Trophoblast cell (in vitro differentiated cells and primary cell): Measurements from ENCODE around the gene AEBP1.

Experiments
- DNase-seq, 2 donors: peaks; one replicate each; pipeline ENCODE4 v3.0.0-alpha.2; 2016
- H2AFZ ChIP-seq: 2 replicates; pipeline ENCODE4 v1.6.1; 2013; ENCODE audit warnings: low read length, moderate library complexity, mild to moderate bottlenecking; ENCODE audit not compliant: insufficient read depth, poor library complexity
- H2AK5ac ChIP-seq: 2 replicates; pipeline ENCODE4 v1.6.1; 2013; ENCODE audit warnings: mild to moderate bottlenecking, low read length
- H2BK120ac ChIP-seq: 2 replicates; pipeline ENCODE4 v1.6.1; 2013; ENCODE audit warnings: low read length, mild to moderate bottlenecking, moderate library complexity; ENCODE audit not compliant: insufficient read depth, poor library complexity
- H2BK12ac ChIP-seq: 2 replicates; pipeline ENCODE4 v1.6.1; 2013; ENCODE audit warnings: mild to moderate bottlenecking, low read length, moderate library complexity
- H2BK5ac ChIP-seq: 2 replicates; pipeline ENCODE4 v1.6.1; 2013; ENCODE audit warnings: low read length, low read depth, moderate library complexity, mild to moderate bottlenecking; ENCODE audit not compliant: poor library complexity
- H3K14ac ChIP-seq: 2 replicates; pipeline ENCODE4 v1.6.1; 2013; ENCODE audit warnings: mild to moderate bottlenecking, low read length
- H3K18ac ChIP-seq: 2 replicates; pipeline ENCODE4 v1.6.1; 2013; ENCODE audit warnings: mild to moderate bottlenecking, low read length
- H3K23ac ChIP-seq: 2 replicates; pipeline ENCODE4 v1.6.1; 2013; ENCODE audit warnings: low read length
- H3K27ac ChIP-seq: 2 replicates; pipeline ENCODE4 v1.5.1; 2013; ENCODE audit warnings: low read depth, mild to moderate bottlenecking, inconsistent platforms, low read length, moderate library complexity
- H3K27me3 ChIP-seq: 2 replicates; pipeline ENCODE4 v1.6.1; 2013; ENCODE audit warnings: inconsistent platforms, mild to moderate bottlenecking, low read length, moderate library complexity; ENCODE audit not compliant: insufficient read depth
- H3K36me3 ChIP-seq, 2 experiments: 1 replicate in 1 of 2; 2 replicates in 1 of 2; pipeline ENCODE4 v1.6.1; 2013; ENCODE audit warnings: low read length in 2 of 2, mild to moderate bottlenecking in 2 of 2, moderate library complexity in 1 of 2; ENCODE audit not compliant: insufficient read depth in 2 of 2, control insufficient read depth in 1 of 2
- H3K4ac ChIP-seq: 2 replicates; pipeline ENCODE4 v1.6.1; 2013; ENCODE audit warnings: low read depth, mild to moderate bottlenecking, low read length, moderate library complexity
- H3K4me1 ChIP-seq, 2 experiments: 1 replicate in 1 of 2; 2 replicates in 1 of 2; pipeline ENCODE4 v1.6.1; 2013; ENCODE audit warnings: low read length in 2 of 2, mild to moderate bottlenecking in 2 of 2, moderate library complexity in 1 of 2; ENCODE audit not compliant: insufficient read depth in 2 of 2, control insufficient read depth in 1 of 2
- H3K4me2 ChIP-seq: 2 replicates; pipeline ENCODE4 v1.6.1; 2013; ENCODE audit warnings: inconsistent platforms, mild to moderate bottlenecking, low read length, moderate library complexity
- H3K4me3 ChIP-seq: 2 replicates; pipeline ENCODE4 v1.5.1; 2013; ENCODE audit warnings: mild to moderate bottlenecking, low read depth, low read length, inconsistent platforms
- H3K79me1 ChIP-seq: one replicate; pipeline ENCODE4 v1.6.1; 2013; ENCODE audit warnings: low read length
- H3K79me2 ChIP-seq: 2 replicates; pipeline ENCODE4 v1.6.1; 2013; ENCODE audit warnings: low read length, mild to moderate bottlenecking; ENCODE audit not compliant: control insufficient read depth, insufficient read depth, poor library complexity
- H3K9ac ChIP-seq: 2 replicates; pipeline ENCODE4 v1.6.1; 2013; ENCODE audit warnings: mild to moderate bottlenecking, low read length
- H3K9me3 ChIP-seq: 2 replicates; pipeline ENCODE4 v1.6.1; 2013; ENCODE audit warnings: low read depth, mild to moderate bottlenecking, control low read depth, inconsistent platforms, low read length; ENCODE audit not compliant: insufficient read depth
- H4K12ac ChIP-seq: 2 replicates; pipeline ENCODE4 v1.6.1; 2013; ENCODE audit warnings: low read depth, mild to moderate bottlenecking, low read length, moderate library complexity
- H4K8ac ChIP-seq: 2 replicates; pipeline ENCODE4 v1.6.1; 2013; ENCODE audit warnings: low read depth, mild to moderate bottlenecking, low read length, moderate library complexity
- H4K91ac ChIP-seq: one replicate; pipeline ENCODE4 v1.6.1; 2013; ENCODE audit warnings: low read depth, mild to moderate bottlenecking, low read length, moderate library complexity
- WGBS: extraction: QIAGEN DNeasy Blood & Tissue Kit; methylation state at CpG from one replicate; pipeline ENCODE4 v1.1.7; 2013; ENCODE audit warnings: missing lambda C conversion rate; ENCODE audit not compliant: insufficient read length, insufficient coverage; ENCODE audit errors: extremely low coverage; 5-methylcytosine and 5-hydroxymethylcytosine counted together

The AEBP1 gene

GRCh38 chr7:44101966-44102845 lies 1.9 kb upstream of the AEBP1 start:
- no CpG with 5 or more reads among the region's 14 CpGs for WGBS
- Histone ChIP-seq H2AK5ac (no peak overlapping the region), H2BK12ac (no peak overlapping the region)

GRCh38 chr7:44102846-44103565 lies 1.1 kb upstream of the AEBP1 start:
- H4K12ac ChIP-seq: no peak overlapping the region
- H2BK5ac ChIP-seq: no peak overlapping the region
- no peaks in the 10 kb centered on the region for H3K79me2 ChIP-seq
- H3K36me3 ChIP-seq: peaks cover 9 to 12% of the 10 kb centered on the region in 2 experiments
- no peak overlapping the region for H2BK12ac ChIP-seq
- peaks cover 1% of the 10 kb centered on the region for H3K9me3 ChIP-seq
- no peak overlapping the region for H3K4ac ChIP-seq
- H3K4me1 ChIP-seq: peaks cover 9 to 10% of the 10 kb centered on the region in 2 experiments
- no peak overlapping the region for H2AFZ ChIP-seq
- DNase-seq: no peak
- H3K27me3 ChIP-seq: peaks cover 4% of the 10 kb centered on the region
- H3K23ac ChIP-seq: no peak overlapping the region
- H3K4me2 ChIP-seq: no peak overlapping the region
- WGBS: no CpG with 5 or more reads among the region's 8 CpGs
- no peak overlapping the region for H4K91ac ChIP-seq
- H3K14ac ChIP-seq: no peak overlapping the region
- H3K27ac ChIP-seq: no peak overlapping the region
- no peak overlapping the region for H3K18ac ChIP-seq
- H2BK120ac ChIP-seq: no peak overlapping the region
- no peak overlapping the region for H3K9ac ChIP-seq
- no peak overlapping the region for H2AK5ac ChIP-seq
- H3K79me1 ChIP-seq: peaks cover 11% of the 10 kb centered on the region
- no peak overlapping the region for H4K8ac ChIP-seq
- no peak overlapping the region for H3K4me3 ChIP-seq

More at GRCh38 chr7:44101966-44102845, 1.9 kb upstream of the AEBP1 start:
- peaks cover 5% of the 10 kb centered on the region in 2 experiments for H3K36me3 ChIP-seq
- H3K27me3 ChIP-seq: peaks cover 4% of the 10 kb centered on the region
- H3K18ac ChIP-seq: no peak overlapping the region
- no peak overlapping the region for H2BK120ac ChIP-seq
- H3K4me3 ChIP-seq: no peak overlapping the region
- no peak overlapping the region for H4K8ac ChIP-seq
- no peak overlapping the region for H2BK5ac ChIP-seq
- H3K27ac ChIP-seq: no peak overlapping the region
- no peak for DNase-seq
- peaks cover 11% of the 10 kb centered on the region for H3K79me1 ChIP-seq
- H3K4ac ChIP-seq: no peak overlapping the region
- H4K12ac ChIP-seq: no peak overlapping the region
- no peak overlapping the region for H3K9ac ChIP-seq
- H2AFZ ChIP-seq: no peak overlapping the region
- peaks cover 1% of the 10 kb centered on the region for H3K9me3 ChIP-seq
- no peaks in the 10 kb centered on the region for H3K79me2 ChIP-seq
- H3K4me1 ChIP-seq: peaks cover 9 to 10% of the 10 kb centered on the region in 2 experiments
- H3K14ac ChIP-seq: no peak overlapping the region
- H3K4me2 ChIP-seq: no peak overlapping the region
- H4K91ac ChIP-seq: no peak overlapping the region
- no peak overlapping the region for H3K23ac ChIP-seq

DNA sequence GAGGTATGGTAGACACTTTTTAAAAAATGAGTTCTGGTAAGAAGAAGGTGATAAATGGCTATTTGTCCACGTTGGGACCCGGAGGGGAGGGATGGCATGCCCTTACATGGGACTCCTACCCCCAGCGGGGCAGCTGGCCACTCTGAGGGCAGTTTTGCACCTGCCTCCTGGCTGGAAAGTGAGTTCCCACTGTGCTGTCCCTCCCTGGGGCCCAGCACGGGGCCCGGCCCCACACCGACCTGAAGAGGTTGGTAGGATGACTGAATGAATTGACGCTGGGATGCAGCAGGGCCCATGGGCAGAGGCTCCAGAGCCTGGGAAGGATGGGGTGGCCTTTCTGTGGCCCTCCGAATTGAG lies 601 bp upstream of the AEBP1 start:
- Histone ChIP-seq H3K79me1 (peaks cover 11% of the 10 kb centered on the region), H3K23ac (no peak overlapping the region), H2AFZ (peak overlapping the region; percentile 24), H4K12ac (peak overlapping the region; percentile 64), H2BK5ac (no peak overlapping the region), H3K4me3 (peak overlapping the region; percentile 34), H3K18ac (peak overlapping the region; percentile 54), H2BK12ac (no peak overlapping the region), H3K9me3 (peaks cover 1% of the 10 kb centered on the region), H2AK5ac (no peak overlapping the region), H4K8ac (peak overlapping the region; percentile 60), H3K14ac (no peak overlapping the region), H4K91ac (peak overlapping the region; percentile 56), H3K27ac (no peak overlapping the region), H2BK120ac (no peak overlapping the region), H3K36me3 (peaks cover 15 to 17% of the 10 kb centered on the region in 2 experiments), H3K4ac (no peak overlapping the region), H3K9ac (no peak overlapping the region), H3K79me2 (no peaks in the 10 kb centered on the region), H3K4me1 (peaks cover 9 to 10% of the 10 kb centered on the region in 2 experiments), H3K27me3 (peaks cover 4% of the 10 kb centered on the region), H3K4me2 (peak overlapping the region; percentile 47)
- WGBS: no CpG with 5 or more reads among the region's 8 CpGs
- no peak for DNase-seq

GRCh38 chr7:44104860-44105771 lies 971 bp downstream of the AEBP1 start:
- peaks cover 4% of the 10 kb centered on the region for H3K27me3 ChIP-seq
- peak overlapping the region; percentile 18 for H3K18ac ChIP-seq
- peak overlapping the region; percentile 18 for H2AFZ ChIP-seq
- H4K91ac ChIP-seq: peak overlapping the region; percentile 15
- peak overlapping the region; percentile 71 for H3K4me3 ChIP-seq
- H4K8ac ChIP-seq: peak overlapping the region; percentile 41
- no peak overlapping the region for H3K27ac ChIP-seq
- peaks cover 1% of the 10 kb centered on the region for H3K9me3 ChIP-seq
- H2BK120ac ChIP-seq: no peak overlapping the region
- H3K79me1 ChIP-seq: peaks cover 11% of the 10 kb centered on the region
- H3K4me1 ChIP-seq: peaks cover 9 to 10% of the 10 kb centered on the region in 2 experiments
- no peaks in the 10 kb centered on the region for H3K79me2 ChIP-seq
- H2BK5ac ChIP-seq: no peak overlapping the region
- peak overlapping the region; percentile 71 for H3K4me2 ChIP-seq
- H3K36me3 ChIP-seq: peaks cover 29 to 30% of the 10 kb centered on the region in 2 experiments
- WGBS: no CpG with 5 or more reads among the region's 28 CpGs
- H3K4ac ChIP-seq: peak overlapping the region; percentile 11
- peak overlapping the region; percentile 45 for H3K9ac ChIP-seq
- peak overlapping the region; percentile 35 for H4K12ac ChIP-seq
- H2AK5ac ChIP-seq: peak overlapping the region; percentile 20
- peak overlapping the region; percentile 70 for H3K14ac ChIP-seq
- DNase-seq: no peak
- peak overlapping the region; percentile 11 for H2BK12ac ChIP-seq
- no peak overlapping the region for H3K23ac ChIP-seq
